HG03520 (cell line): ENCODE measurements around the gene NCLN.
"Not testable (repeated sequence)": the region's sequence is repeated elsewhere in the genome, so short reads cannot be mapped to it uniquely, and the experiment has no call there.

ENCODE experiments used
- ATAC-seq: cut with Tn5 transposase; IDR thresholded peaks from one replicate; pipeline ENCODE4 v1.9.1; 2021; ENCODE audit warnings: mild to moderate bottlenecking, moderate library complexity; ENCODE audit not compliant: unreplicated experiment

NCLN gene

GRCh38 chr19:3221576-3221975 lies 35.8 kb downstream of the NCLN start:
- ATAC-seq = not testable (repeated sequence)

- ATAC-seq = no peak
Observed at GRCh38 chr19:3222709-3223108, 37.0 kb downstream of the NCLN start.

GRCh38 chr19:3224346-3225168 lies 38.8 kb downstream of the NCLN start, which contains the start of gene CELF5:
Gene CELF5, plus strand, starts transcription at chr19:3224661. Its CDS starts 79 bp downstream, at chr19:3224740.
- no peak for ATAC-seq

GRCh38 chr19:3225169-3225485 lies 39.4 kb downstream of the NCLN start:
- ATAC-seq = no peak

GRCh38 chr19:3225677-3226093 lies 40.0 kb downstream of the NCLN start:
- no peak for ATAC-seq

GRCh38 chr19:3227054-3227626 lies 41.4 kb downstream of the NCLN start:
- ATAC-seq = no peak

GRCh38 chr19:3229346-3229743 lies 43.6 kb downstream of the NCLN start:
- ATAC-seq = no peak

- ATAC-seq = no peak
Observed at GRCh38 chr19:3229888-3230496, 44.3 kb downstream of the NCLN start.

- ATAC-seq = no peak
Observed at GRCh38 chr19:3231288-3231687, 45.6 kb downstream of the NCLN start.

GRCh38 chr19:3233116-3233515 lies 47.4 kb downstream of the NCLN start:
- no peak for ATAC-seq

GRCh38 chr19:3233831-3234230 lies 48.1 kb downstream of the NCLN start:
- no peak for ATAC-seq

- no peak for ATAC-seq
Observed at GRCh38 chr19:3234800-3235199, 49.1 kb downstream of the NCLN start.

GRCh38 chr19:3235604-3236003 lies 49.9 kb downstream of the NCLN start:
- ATAC-seq = not testable (repeated sequence)

- no peak for ATAC-seq
Observed at GRCh38 chr19:3236272-3236671, 50.5 kb downstream of the NCLN start.

GRCh38 chr19:3238066-3238561 lies 52.4 kb downstream of the NCLN start:
- no peak for ATAC-seq

GRCh38 chr19:3239367-3239766 lies 53.6 kb downstream of the NCLN start:
- ATAC-seq = no peak

GRCh38 chr19:3243819-3244700 lies 58.3 kb downstream of the NCLN start:
- ATAC-seq = no peak

GRCh38 chr19:3245050-3245449 lies 59.3 kb downstream of the NCLN start:
- no peak for ATAC-seq

- ATAC-seq = no peak
Observed at GRCh38 chr19:3248728-3249326, 63.1 kb downstream of the NCLN start.

- ATAC-seq = no peak
Observed at GRCh38 chr19:3249408-3249807, 63.7 kb downstream of the NCLN start.

- ATAC-seq = no peak
Observed at GRCh38 chr19:3250675-3251074, 64.9 kb downstream of the NCLN start.
